ENCODE measurements around the gene ADAM12.

Gene ADAM12

DNA sequence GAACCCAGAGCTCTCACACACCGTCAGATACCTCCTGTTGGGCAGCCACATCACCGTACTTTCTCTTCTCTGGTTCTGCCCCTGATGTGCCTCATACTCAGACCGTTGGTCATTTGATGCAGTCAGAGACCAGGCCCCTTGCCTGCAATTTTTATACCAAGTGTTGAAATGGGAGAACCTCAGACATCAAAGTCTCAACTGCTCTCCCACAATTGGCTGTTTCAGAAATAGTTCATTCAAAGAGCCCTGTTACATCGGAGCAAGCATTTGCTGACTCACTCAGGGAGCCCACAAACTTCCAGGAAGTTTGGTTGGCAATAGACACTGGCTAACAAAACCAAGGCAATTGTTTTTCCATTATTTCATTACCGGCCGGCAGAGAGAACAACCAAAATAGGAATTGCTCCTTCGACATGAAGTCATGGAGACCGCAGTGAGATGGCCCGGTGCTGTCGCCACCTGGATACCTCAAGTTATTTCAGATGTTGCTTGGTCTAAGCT, 33.5 kb upstream of the ADAM12 start:
- ChIA-PET POLR2A (no interaction called here), CTCF (no interaction called here)
- no peak for DNase-seq (ENCODE audit: extremely low spot score)
- TF ChIP-seq, protein P1, sequence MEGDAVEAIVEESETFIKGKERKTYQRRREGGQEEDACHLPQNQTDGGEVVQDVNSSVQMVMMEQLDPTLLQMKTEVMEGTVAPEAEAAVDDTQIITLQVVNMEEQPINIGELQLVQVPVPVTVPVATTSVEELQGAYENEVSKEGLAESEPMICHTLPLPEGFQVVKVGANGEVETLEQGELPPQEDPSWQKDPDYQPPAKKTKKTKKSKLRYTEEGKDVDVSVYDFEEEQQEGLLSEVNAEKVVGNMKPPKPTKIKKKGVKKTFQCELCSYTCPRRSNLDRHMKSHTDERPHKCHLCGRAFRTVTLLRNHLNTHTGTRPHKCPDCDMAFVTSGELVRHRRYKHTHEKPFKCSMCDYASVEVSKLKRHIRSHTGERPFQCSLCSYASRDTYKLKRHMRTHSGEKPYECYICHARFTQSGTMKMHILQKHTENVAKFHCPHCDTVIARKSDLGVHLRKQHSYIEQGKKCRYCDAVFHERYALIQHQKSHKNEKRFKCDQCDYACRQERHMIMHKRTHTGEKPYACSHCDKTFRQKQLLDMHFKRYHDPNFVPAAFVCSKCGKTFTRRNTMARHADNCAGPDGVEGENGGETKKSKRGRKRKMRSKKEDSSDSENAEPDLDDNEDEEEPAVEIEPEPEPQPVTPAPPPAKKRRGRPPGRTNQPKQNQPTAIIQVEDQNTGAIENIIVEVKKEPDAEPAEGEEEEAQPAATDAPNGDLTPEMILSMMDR (IDR thresholded peaks at IDR 0.05; ENCODE audit: control extremely low read depth, extremely low read depth, low read depth, missing control alignments) = no peak

- TF ChIP-seq, protein P1 (IDR thresholded peaks at IDR 0.05; ENCODE audit: control extremely low read depth, extremely low read depth, low read depth, missing control alignments) = no peak
- ChIA-PET POLR2A (no interaction called here), CTCF (interaction anchor here (0.7 kb wide), 1 partner anchor 94 kb away, joined by 3 read pairs; no protein-coding TSS in a partner anchor)
- no peak for DNase-seq (ENCODE audit: extremely low spot score)
Measured at GRCh38 chr10:126420567-126421300, 32.5 kb upstream of the ADAM12 start.

GRCh38 chr10:126417220-126417825, 29.0 kb upstream of the ADAM12 start:
- ChIA-PET POLR2A (no interaction called here), CTCF (interaction anchor here (1.5 kb wide), 1 partner anchor 8 kb away, joined by 3 read pairs; no protein-coding TSS in a partner anchor)
- TF ChIP-seq, protein P1 (IDR thresholded peaks at IDR 0.05; ENCODE audit: control extremely low read depth, extremely low read depth, low read depth, missing control alignments) = no peak
- no peak for DNase-seq (ENCODE audit: extremely low spot score)

DNA sequence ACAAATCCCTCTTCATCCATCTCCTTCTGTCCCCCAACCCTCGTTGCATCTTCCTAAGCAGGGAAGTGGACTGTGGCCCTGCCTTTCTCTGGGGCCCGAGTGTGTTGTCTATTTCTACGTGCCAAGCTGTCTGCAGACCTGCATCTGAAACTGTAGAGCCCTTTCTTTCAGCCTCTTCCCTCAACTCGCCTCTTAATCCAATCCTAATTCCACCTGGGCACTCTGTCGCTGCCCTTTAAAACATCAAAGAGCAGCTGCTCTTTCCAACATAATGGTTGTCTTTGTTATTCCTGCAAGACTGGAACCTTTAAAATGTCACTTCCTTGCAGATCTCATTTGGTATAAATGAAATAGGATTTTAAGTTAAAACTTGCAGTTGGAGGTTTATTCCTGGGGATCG, 21.5 kb upstream of the ADAM12 start:
- POLR2A ChIA-PET = no interaction called here
- CTCF ChIA-PET = interaction anchor here (1.6 kb wide), 1 partner anchor 8 kb away, joined by 3 read pairs; no protein-coding TSS in a partner anchor
- TF ChIP-seq, protein P1 (IDR thresholded peaks at IDR 0.05; ENCODE audit: control extremely low read depth, extremely low read depth, low read depth, missing control alignments) = no peak
- DNase-seq (ENCODE audit: extremely low spot score) = no peak

GRCh38 chr10:126408953-126409641, 20.8 kb upstream of the ADAM12 start:
- ChIA-PET POLR2A (interaction anchor here (0.6 kb wide), 1 partner anchor 71 kb away, joined by 4 read pairs; no protein-coding TSS in a partner anchor), CTCF (interaction anchor here (0.9 to 1.6 kb wide), 2 partner anchors 9 to 29 kb away, joined by 3 to 4 read pairs; no protein-coding TSS in a partner anchor)
- DNase-seq (ENCODE audit: extremely low spot score) = no peak
- TF ChIP-seq, protein P1 (IDR thresholded peaks at IDR 0.05; ENCODE audit: control extremely low read depth, extremely low read depth, low read depth, missing control alignments) = no peak

GRCh38 chr10:126407831-126408230, 19.6 kb upstream of the ADAM12 start:
- DNase-seq (ENCODE audit: extremely low spot score) = no peak
- TF ChIP-seq, protein P1 (IDR thresholded peaks at IDR 0.05; ENCODE audit: control extremely low read depth, extremely low read depth, low read depth, missing control alignments) = no peak
- POLR2A ChIA-PET = no interaction called here
- CTCF ChIA-PET = interaction anchor here (0.9 kb wide), 2 partner anchors 30 to 47 kb away, joined by 3 to 4 read pairs; no protein-coding TSS in a partner anchor
